Mesangial cell (primary cell): Measurements from ENCODE around the gene SMARCA5. TPM values are rescaled to one million over a fixed set of nuclear protein-coding genes. Genes with fewer than 3 reads are reported as not detected.

ENCODE experiments used
- total RNA-seq: library from RNA; depleted of rRNA; stranded (reverse); fragments of >200 nt; gene quantifications from 2 replicates; pipeline ENCODE4 v1.2.3, GENCODE V29; 2015

SMARCA5 gene
- 25.7 and 28.2 TPM in 2 replicates for total RNA-seq

GRCh38 chr4:143513314-143514168 is at the start of gene SMARCA5:
TSS of gene SMARCA5 (plus strand) at chr4:143513702. CDS start at chr4:143513925, 223 bp downstream.

Other genes with a start within 250 kb of the SMARCA5 start
- 5.1 and 8.7 TPM in 2 replicates for gene GAB1, start 176.8 kb upstream of the SMARCA5 start, total RNA-seq
- not detected in 2 replicates for gene FREM3, start 187.0 kb downstream of the SMARCA5 start, total RNA-seq